NCI-H748 (cell line): ENCODE measurements around the gene FRK.
A peak's percentile ranks its signal among the peaks of the same experiment; 100 is the strongest.
"Not testable (repeated sequence)": the region's sequence is repeated elsewhere in the genome, so short reads cannot be mapped to it uniquely, and the experiment has no call there.

Experiments
- DNase-seq: peaks from one replicate; lab custom pipeline; 2025; ENCODE audit not compliant: unreplicated experiment; lab: John Stamatoyannopoulos, UW

FRK gene

GRCh38 chr6:115947966-115948541 is 112.6 kb downstream of the FRK start:
- no peak for DNase-seq

GRCh38 chr6:115945812-115946211 is 114.9 kb downstream of the FRK start:
- DNase-seq, result no peak

- DNase-seq, result no peak
Observed at GRCh38 chr6:115945306-115945705, 115.4 kb downstream of the FRK start.

GRCh38 chr6:115944829-115945228 is 115.9 kb downstream of the FRK start:
- not testable (repeated sequence) for DNase-seq

GRCh38 chr6:115937502-115937901 is 123.2 kb downstream of the FRK start:
- DNase-seq, result not testable (repeated sequence)

- DNase-seq, result no peak
Observed at GRCh38 chr6:115935361-115935760, 125.3 kb downstream of the FRK start.

GRCh38 chr6:115934829-115935228 is 125.9 kb downstream of the FRK start:
- DNase-seq, result no peak

GRCh38 chr6:115934145-115934544 is 126.5 kb downstream of the FRK start:
- DNase-seq, result no peak

GRCh38 chr6:115932481-115932880 is 128.2 kb downstream of the FRK start:
- DNase-seq, result no peak

GRCh38 chr6:115928000-115928399 is 132.7 kb downstream of the FRK start:
- not testable (repeated sequence) for DNase-seq

- DNase-seq, result no peak
Observed at GRCh38 chr6:115922971-115923370, 137.7 kb downstream of the FRK start.

- DNase-seq, result no peak
Observed at GRCh38 chr6:115914098-115914497, 146.6 kb downstream of the FRK start.

GRCh38 chr6:115909923-115910546 is 150.7 kb downstream of the FRK start:
- DNase-seq, result peak; percentile 5

GRCh38 chr6:115908906-115909559 is 151.7 kb downstream of the FRK start:
- peak; percentile 55 for DNase-seq

GRCh38 chr6:115905471-115905870 is 155.2 kb downstream of the FRK start:
- no peak for DNase-seq

GRCh38 chr6:115902436-115902835 is 158.3 kb downstream of the FRK start:
- DNase-seq, result no peak

- peak; percentile 5 for DNase-seq
Observed at GRCh38 chr6:115901896-115902295, 158.8 kb downstream of the FRK start.

- peak; percentile 7 for DNase-seq
Observed at GRCh38 chr6:115899730-115900282, 160.9 kb downstream of the FRK start.

- no peak for DNase-seq
Observed at GRCh38 chr6:115898246-115898645, 162.4 kb downstream of the FRK start.

GRCh38 chr6:115896538-115897129 is 164.1 kb downstream of the FRK start:
- peak; percentile 71 for DNase-seq

- no peak for DNase-seq
Observed at GRCh38 chr6:115894426-115894992, 166.2 kb downstream of the FRK start.
